ENCODE results near the gene ACAA1.
A peak's percentile ranks its signal among the peaks of the same experiment; 100 is the strongest.
"Not testable (repeated sequence)": the region's sequence is repeated elsewhere in the genome, so short reads cannot be mapped to it uniquely, and the experiment has no call there.

ACAA1 gene

DNA sequence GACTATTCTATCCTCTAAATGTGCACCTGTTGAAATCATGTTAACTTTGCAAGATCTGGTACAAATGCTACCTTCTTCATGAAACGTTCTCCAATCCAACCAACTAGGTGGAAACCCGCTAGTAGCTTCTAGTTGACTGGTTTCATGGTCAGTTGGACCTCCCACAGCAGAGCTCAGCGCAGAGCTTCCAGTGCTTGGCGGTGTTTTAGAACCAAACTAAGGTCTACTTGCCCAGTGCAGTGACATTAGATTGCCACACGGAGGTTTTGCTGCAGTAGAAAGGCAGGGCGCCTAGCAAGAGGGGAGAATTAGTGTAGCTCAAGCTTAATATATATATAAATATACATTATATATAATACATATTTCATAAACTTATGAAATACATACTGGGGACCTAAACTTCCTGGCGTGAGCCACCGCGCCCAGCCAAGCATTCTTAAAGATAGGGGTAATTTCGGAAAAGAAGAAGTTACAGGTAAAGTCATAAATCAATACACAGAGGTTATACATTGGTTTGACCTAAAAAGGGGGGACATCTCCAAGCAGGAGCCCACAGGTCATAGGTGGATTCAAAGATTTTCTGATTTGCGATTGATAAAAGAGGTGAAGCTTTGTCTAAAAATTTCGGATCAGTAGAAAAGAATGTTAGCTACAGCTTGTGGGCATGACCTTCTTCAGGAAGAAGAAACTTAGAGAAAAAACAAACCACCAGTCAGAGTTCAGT is 26.4 kb upstream of the ACAA1 start:
- no peak for DNase-seq (ENCODE audit: low read depth in 2 of 2)
- peak; percentile 7 for TF ChIP-seq CTCF (IDR thresholded peaks at IDR 0.05; ENCODE audit: low read depth, low read length)
- H3K4me3 ChIP-seq (replicated peaks in 1 of 2; ENCODE audit: low read depth in 2 of 2, low read length in 2 of 2), result no peak overlapping the region

GRCh38 chr3:38160704-38161103 is 23.8 kb upstream of the ACAA1 start:
- not testable (repeated sequence) for H3K4me3 ChIP-seq (replicated peaks in 1 of 2; ENCODE audit: low read depth in 2 of 2, low read length in 2 of 2); DNase-seq (ENCODE audit: low read depth in 2 of 2)

- no peak for DNase-seq (ENCODE audit: low read depth in 2 of 2)
- no peak overlapping the region for H3K4me3 ChIP-seq (replicated peaks in 1 of 2; ENCODE audit: low read depth in 2 of 2, low read length in 2 of 2)
- TF ChIP-seq CTCF (IDR thresholded peaks at IDR 0.05; ENCODE audit: low read depth, low read length), result no peak
Observed at GRCh38 chr3:38158472-38158871, 21.5 kb upstream of the ACAA1 start.

GRCh38 chr3:38157595-38157994 is 20.7 kb upstream of the ACAA1 start:
- no peak for TF ChIP-seq CTCF (IDR thresholded peaks at IDR 0.05; ENCODE audit: low read depth, low read length)
- H3K4me3 ChIP-seq (replicated peaks in 1 of 2; ENCODE audit: low read depth in 2 of 2, low read length in 2 of 2), result no peak overlapping the region
- peak in 1 of 2 donors; percentile 37 for DNase-seq (ENCODE audit: low read depth in 2 of 2)

- TF ChIP-seq CTCF (IDR thresholded peaks at IDR 0.05; ENCODE audit: low read depth, low read length), result no peak
- DNase-seq (ENCODE audit: low read depth in 2 of 2), result no peak
- H3K4me3 ChIP-seq (replicated peaks in 1 of 2; ENCODE audit: low read depth in 2 of 2, low read length in 2 of 2), result no peak overlapping the region
Observed at GRCh38 chr3:38157117-38157516, 20.2 kb upstream of the ACAA1 start.

GRCh38 chr3:38155825-38156224 is 18.9 kb upstream of the ACAA1 start:
- DNase-seq (ENCODE audit: low read depth in 2 of 2), result no peak
- no peak overlapping the region for H3K4me3 ChIP-seq (replicated peaks in 1 of 2; ENCODE audit: low read depth in 2 of 2, low read length in 2 of 2)
- TF ChIP-seq CTCF (IDR thresholded peaks at IDR 0.05; ENCODE audit: low read depth, low read length), result no peak

GRCh38 chr3:38154625-38155255 is 17.8 kb upstream of the ACAA1 start:
- TF ChIP-seq CTCF (IDR thresholded peaks at IDR 0.05; ENCODE audit: low read depth, low read length), result no peak
- H3K4me3 ChIP-seq (replicated peaks in 1 of 2; ENCODE audit: low read depth in 2 of 2, low read length in 2 of 2), result no peak overlapping the region
- DNase-seq (ENCODE audit: low read depth in 2 of 2), result no peak

Data from cardiac fibroblast (primary cell).